GM12874 (cell line): ENCODE results near the gene NAPEPLD.

Source experiments
- TF ChIP-seq, protein P1 (sequence below): IDR thresholded peaks from 2 replicates; pipeline ENCODE4 v1.5.1; 2011; ENCODE audit warnings: low read depth, mild to moderate bottlenecking, control low read depth, low read length, moderate library complexity; ENCODE audit not compliant: insufficient read depth

The NAPEPLD gene

DNA sequence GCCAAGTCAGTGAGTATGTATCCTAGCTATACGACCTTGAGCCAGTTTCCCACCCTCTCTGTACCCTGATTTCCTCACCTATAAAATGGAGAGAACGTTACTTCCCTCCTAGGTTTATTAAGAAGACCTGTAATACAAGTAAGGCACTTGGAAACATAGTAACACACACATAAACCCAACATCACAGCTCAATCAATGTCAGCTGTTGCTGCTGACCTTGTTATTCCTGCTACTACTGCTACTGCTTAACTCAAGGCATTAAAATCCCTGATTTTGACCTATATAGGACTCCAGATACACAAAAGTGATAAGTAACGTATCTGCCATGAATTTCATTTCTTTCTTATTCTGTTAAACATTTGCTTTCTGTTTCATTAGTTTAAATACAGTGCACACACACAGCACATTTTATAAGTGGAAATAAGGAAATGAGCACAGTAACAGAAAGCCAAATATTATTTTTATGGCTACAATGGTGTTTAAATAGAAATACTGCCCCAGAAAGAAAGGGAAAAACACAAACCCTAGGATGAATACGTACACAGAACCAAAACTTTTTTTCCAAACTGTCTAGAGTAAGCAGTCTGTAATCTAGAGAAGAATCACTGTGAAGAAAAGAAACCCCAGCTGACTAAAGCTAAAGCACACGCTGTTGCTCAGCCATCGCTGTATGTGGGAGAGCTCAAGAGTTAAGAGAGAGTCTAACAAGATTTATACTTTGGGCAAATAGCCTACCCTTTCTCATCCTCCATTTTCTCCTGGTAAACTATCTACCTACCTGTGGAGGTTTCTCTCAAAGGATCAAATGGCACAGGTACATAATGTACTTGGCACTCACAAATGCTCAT, 19.0 kb downstream of the NAPEPLD start:
- TF ChIP-seq, protein P1, sequence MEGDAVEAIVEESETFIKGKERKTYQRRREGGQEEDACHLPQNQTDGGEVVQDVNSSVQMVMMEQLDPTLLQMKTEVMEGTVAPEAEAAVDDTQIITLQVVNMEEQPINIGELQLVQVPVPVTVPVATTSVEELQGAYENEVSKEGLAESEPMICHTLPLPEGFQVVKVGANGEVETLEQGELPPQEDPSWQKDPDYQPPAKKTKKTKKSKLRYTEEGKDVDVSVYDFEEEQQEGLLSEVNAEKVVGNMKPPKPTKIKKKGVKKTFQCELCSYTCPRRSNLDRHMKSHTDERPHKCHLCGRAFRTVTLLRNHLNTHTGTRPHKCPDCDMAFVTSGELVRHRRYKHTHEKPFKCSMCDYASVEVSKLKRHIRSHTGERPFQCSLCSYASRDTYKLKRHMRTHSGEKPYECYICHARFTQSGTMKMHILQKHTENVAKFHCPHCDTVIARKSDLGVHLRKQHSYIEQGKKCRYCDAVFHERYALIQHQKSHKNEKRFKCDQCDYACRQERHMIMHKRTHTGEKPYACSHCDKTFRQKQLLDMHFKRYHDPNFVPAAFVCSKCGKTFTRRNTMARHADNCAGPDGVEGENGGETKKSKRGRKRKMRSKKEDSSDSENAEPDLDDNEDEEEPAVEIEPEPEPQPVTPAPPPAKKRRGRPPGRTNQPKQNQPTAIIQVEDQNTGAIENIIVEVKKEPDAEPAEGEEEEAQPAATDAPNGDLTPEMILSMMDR: no peak

DNA sequence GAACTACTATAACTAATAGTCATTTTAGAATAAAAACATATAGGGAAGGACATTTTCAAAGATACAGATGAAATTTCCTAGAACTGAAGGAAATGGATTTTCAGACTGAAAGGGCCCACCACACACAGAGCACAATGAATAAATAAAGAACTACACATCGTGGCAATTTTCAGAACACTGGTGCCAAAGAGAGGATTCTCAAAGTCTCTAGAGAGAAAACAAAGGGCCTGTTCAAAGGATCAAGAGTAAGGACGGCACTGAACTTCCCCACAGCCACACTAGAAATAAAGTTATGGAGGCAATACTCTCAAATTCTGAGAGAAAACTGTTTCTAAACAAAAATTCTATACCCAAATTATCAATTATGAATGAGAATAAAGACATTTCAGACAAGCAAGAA, 21.9 kb downstream of the NAPEPLD start:
- TF ChIP-seq, protein P1: no peak

DNA sequence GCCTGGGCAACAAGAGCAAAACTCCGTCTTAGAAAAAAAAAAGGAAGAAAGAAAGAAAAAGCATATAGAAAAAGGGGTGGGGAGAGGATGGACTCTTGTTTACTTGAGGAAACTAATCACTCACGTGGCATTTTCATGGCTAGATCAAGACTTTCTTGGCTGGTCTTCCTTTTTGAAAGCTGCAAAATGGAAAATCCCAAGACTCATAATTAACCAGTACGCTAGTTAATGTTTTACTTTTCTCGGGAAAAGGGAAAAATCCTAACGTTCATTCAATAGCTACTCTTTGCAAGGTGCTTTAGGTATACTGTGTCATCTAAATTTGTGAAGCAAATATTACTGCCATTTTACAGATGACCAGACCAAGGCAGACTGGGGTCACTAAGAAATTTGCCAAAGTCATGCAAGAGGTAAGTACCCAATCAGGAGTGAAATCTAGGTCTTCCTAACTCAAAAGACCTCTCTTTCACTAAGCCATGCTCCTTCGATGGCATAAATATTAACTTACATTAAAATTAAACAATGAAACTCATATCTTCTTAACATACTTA, 24.4 kb downstream of the NAPEPLD start:
- TF ChIP-seq, protein P1: no peak

DNA sequence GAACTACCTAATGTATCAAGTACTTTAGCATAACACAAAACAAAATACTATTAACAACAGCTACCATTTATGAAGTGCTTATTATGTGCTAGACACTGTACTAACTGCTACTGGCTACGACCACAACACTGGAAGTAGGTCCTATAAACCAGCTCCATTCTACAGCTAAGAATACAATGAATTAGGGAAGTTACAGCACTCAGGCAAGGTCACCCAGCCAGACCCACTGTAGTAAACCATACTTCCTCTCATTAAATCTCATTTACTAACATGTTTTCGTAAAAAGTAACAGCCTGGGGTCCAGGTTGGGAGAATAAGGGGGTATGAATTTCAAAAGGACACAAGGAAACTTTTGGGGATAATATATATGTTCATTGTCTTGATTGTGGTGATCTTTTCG, 25.4 kb downstream of the NAPEPLD start:
- TF ChIP-seq, protein P1: no peak

DNA sequence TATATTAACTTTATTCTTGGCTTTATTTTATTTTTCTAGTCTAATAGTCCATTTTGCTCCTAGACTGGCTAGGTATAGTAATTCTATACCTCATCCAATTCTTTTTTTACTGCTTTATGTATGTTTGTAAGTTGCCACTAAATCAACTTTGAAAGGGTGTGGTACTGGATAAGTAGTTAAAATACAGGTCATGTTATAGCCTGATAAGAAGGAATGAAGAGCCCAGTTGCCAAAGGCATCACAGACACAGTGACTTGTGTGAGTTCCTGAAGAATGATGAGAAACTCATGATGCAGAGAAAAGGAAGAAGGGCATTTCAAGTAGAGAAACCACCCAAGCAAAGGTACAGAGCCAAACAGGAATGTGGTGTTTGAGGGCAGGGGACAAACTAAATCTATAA, 27.3 kb downstream of the NAPEPLD start:
- TF ChIP-seq, protein P1: no peak

- TF ChIP-seq, protein P1: no peak
These were observed 28.5 kb downstream of the NAPEPLD start for GRCh38 chr7:103120362-103120761.

- TF ChIP-seq, protein P1: no peak
These were observed 29.1 kb downstream of the NAPEPLD start for GRCh38 chr7:103119791-103120291.
